WERI-Rb-1 (cell line): ENCODE data around the gene AQR.
"Not testable (repeated sequence)": the region's sequence is repeated elsewhere in the genome, so short reads cannot be mapped to it uniquely, and the experiment has no call there.

Experiments used
- DNase-seq: peaks from one replicate; pipeline ENCODE4 v3.0.0-alpha.2; 2020
- H3K27ac ChIP-seq: fragments of 250-450 bp; sonication (Bioruptor Pico); 2 replicates; pipeline ENCODE4 v1.5.1; 2020; ENCODE audit warnings: mild to moderate bottlenecking, moderate library complexity
- H3K27me3 ChIP-seq: fragments of 250-450 bp; sonication (Bioruptor Pico); 2 replicates; pipeline ENCODE4 v1.5.1; 2021; ENCODE audit warnings: mild to moderate bottlenecking, low read depth, moderate library complexity; ENCODE audit not compliant: insufficient read depth, severe bottlenecking
- H3K36me3 ChIP-seq: fragments of 250-450 bp; sonication (Bioruptor Pico); 2 replicates; pipeline ENCODE4 v1.5.1; 2020; ENCODE audit warnings: mild to moderate bottlenecking, moderate library complexity
- H3K4me3 ChIP-seq: 2 replicates; pipeline ENCODE4 v1.5.1; 2011; ENCODE audit warnings: low read depth, mild to moderate bottlenecking, control low read depth, low read length
- H3K9me3 ChIP-seq: fragments of 250-450 bp; sonication (Bioruptor Pico); 2 replicates; pipeline ENCODE4 v1.5.1; 2021; ENCODE audit warnings: mild to moderate bottlenecking, moderate library complexity; ENCODE audit not compliant: severe bottlenecking
- TF ChIP-seq, protein P1 (sequence below): IDR thresholded peaks from 2 replicates; pipeline ENCODE4 v1.5.1; 2011; ENCODE audit warnings: low read depth, mild to moderate bottlenecking, control low read depth, inconsistent platforms, low read length

AQR gene

DNA sequence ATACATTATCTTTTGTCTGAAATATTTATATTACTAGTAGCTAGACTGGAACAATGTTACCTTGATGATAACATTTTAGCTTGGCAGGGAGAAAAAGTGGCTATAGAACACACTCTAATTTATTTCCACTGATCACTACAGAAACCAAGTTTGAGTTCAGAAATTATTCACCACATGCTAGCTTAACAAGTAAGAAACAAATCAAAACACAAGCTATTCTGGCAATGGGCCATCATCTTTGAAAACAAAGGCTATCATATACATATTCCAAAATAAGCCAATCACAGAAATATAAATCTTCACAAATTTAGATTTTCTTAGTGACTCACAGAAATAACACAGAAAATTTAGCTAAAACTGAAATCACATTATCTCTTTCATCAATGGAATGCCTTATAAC is 17.1 kb downstream of the AQR start:
- no peak for DNase-seq
- Histone ChIP-seq H3K36me3 (peaks cover 42% of the 10 kb centered on the region), H3K9me3 (no peaks in the 10 kb centered on the region), H3K4me3 (no peak overlapping the region), H3K27ac (no peak overlapping the region), H3K27me3 (no peaks in the 10 kb centered on the region)
- TF ChIP-seq, protein P1, sequence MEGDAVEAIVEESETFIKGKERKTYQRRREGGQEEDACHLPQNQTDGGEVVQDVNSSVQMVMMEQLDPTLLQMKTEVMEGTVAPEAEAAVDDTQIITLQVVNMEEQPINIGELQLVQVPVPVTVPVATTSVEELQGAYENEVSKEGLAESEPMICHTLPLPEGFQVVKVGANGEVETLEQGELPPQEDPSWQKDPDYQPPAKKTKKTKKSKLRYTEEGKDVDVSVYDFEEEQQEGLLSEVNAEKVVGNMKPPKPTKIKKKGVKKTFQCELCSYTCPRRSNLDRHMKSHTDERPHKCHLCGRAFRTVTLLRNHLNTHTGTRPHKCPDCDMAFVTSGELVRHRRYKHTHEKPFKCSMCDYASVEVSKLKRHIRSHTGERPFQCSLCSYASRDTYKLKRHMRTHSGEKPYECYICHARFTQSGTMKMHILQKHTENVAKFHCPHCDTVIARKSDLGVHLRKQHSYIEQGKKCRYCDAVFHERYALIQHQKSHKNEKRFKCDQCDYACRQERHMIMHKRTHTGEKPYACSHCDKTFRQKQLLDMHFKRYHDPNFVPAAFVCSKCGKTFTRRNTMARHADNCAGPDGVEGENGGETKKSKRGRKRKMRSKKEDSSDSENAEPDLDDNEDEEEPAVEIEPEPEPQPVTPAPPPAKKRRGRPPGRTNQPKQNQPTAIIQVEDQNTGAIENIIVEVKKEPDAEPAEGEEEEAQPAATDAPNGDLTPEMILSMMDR: no peak

DNA sequence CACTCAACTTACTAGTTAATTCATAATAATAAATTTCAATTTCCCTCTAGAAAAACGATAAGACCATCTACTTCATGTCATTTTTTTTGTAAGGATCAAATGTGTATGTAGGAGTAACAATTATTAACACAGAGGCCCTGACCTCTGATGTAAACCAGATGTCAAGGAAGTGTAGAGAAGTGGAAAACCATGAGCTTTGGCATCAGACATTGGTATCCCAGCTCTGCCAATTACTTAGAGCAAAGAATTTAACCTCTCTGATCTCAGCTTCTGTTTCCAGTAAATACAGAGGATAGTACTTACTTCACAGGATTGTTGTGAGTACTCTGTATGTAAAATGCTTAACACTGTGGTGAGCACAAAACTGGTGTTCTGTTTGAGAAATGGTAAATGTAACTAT is 17.5 kb downstream of the AQR start:
- H3K9me3 ChIP-seq: no peaks in the 10 kb centered on the region
- no peak for DNase-seq
- TF ChIP-seq, protein P1: no peak
- H3K27me3 ChIP-seq: no peaks in the 10 kb centered on the region
- H3K36me3 ChIP-seq: peaks cover 39% of the 10 kb centered on the region
- no peak overlapping the region for H3K4me3 ChIP-seq
- no peak overlapping the region for H3K27ac ChIP-seq

- H3K27me3 ChIP-seq: no peaks in the 10 kb centered on the region
- H3K36me3 ChIP-seq: peaks cover 42% of the 10 kb centered on the region
- TF ChIP-seq, protein P1: no peak
- no peak overlapping the region for H3K27ac ChIP-seq
- H3K9me3 ChIP-seq: no peaks in the 10 kb centered on the region
- DNase-seq: no peak
- no peak overlapping the region for H3K4me3 ChIP-seq
These were observed 24.6 kb downstream of the AQR start for GRCh38 chr15:34944936-34945335.

- TF ChIP-seq, protein P1: no peak
- Histone ChIP-seq H3K27me3 (no peaks in the 10 kb centered on the region), H3K9me3 (no peaks in the 10 kb centered on the region), H3K4me3 (no peak overlapping the region), H3K36me3 (peaks cover 53% of the 10 kb centered on the region), H3K27ac (no peak overlapping the region)
- DNase-seq: no peak
These were observed 25.8 kb downstream of the AQR start for GRCh38 chr15:34943711-34944110.

- not testable (repeated sequence) for H3K27ac ChIP-seq, DNase-seq, H3K4me3 ChIP-seq, H3K27me3 ChIP-seq, H3K9me3 ChIP-seq
- H3K36me3 ChIP-seq: peaks cover 56% of the 10 kb centered on the region
These were observed 26.3 kb downstream of the AQR start for GRCh38 chr15:34943264-34943663.

GRCh38 chr15:34942363-34942762 is 27.2 kb downstream of the AQR start:
- TF ChIP-seq, protein P1: no peak
- DNase-seq: no peak

More at GRCh38 chr15:34942363-34942762, 27.2 kb downstream of the AQR start:
- Histone ChIP-seq H3K9me3 (no peaks in the 10 kb centered on the region), H3K4me3 (no peak overlapping the region), H3K27ac (no peak overlapping the region), H3K27me3 (no peaks in the 10 kb centered on the region), H3K36me3 (peaks cover 55% of the 10 kb centered on the region)
